Loucy (cell line): Measurements from ENCODE around the gene NAT14.

ENCODE experiments used
- CTCF ChIP-seq: fragments of 200-600 bp; sonication (generic); conservative IDR thresholded peaks from 2 replicates; pipeline ENCODE4 v1.5.1; 2014; ENCODE audit warnings: mild to moderate bottlenecking, antibody characterized with exemption, low read length
- EZH2phosphoT487 ChIP-seq: fragments of 200-600 bp; IDR thresholded peaks from 2 replicates; pipeline ENCODE4 v1.6.1; 2018; ENCODE audit warnings: antibody characterized with exemption, mild to moderate bottlenecking, moderate library complexity, borderline replicate concordance

- no peak for TF ChIP-seq CTCF
- no peak for TF ChIP-seq EZH2phosphoT487
Observed at GRCh38 chr19:55525289-55526101, 40.5 kb downstream of the NAT14 start.
